GM11168 (cell line): ENCODE measurements around the gene COG7.
"Not testable (repeated sequence)": the region's sequence is repeated elsewhere in the genome, so short reads cannot be mapped to it uniquely, and the experiment has no call there.

Source experiments
- in situ Hi-C: fragments of 300-500 bp; cut with MboI; formaldehyde crosslinking; loops from one replicate; pipeline ENCODE4 v1.12.0; 2022; ENCODE audit warnings: low sequenced_read_pairs; ENCODE audit not compliant: unreplicated experiment

Gene COG7

GRCh38 chr16:23416816-23417215 is 36.2 kb downstream of the COG7 start:
- in situ Hi-C loops, result no loop called here

DNA sequence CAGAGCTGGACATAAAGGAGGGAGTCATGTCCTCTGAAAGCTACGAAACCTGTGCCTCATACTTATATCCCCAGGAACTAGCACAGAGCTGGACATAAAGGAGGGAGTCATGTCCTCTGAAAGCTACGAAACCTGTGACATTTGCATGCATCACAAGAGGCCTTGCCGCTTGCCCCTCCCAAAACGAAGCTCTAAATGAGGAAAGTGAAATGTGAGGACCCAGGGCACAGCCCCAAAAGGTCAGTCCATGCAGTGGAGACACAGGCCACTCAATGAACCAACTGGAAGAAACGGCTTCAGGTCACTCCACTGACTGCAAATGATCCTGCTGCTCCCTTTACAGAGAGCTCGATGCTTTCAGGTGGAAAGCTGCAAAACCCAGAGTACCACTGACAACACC is 38.3 kb downstream of the COG7 start:
- in situ Hi-C loops, result no loop called here

DNA sequence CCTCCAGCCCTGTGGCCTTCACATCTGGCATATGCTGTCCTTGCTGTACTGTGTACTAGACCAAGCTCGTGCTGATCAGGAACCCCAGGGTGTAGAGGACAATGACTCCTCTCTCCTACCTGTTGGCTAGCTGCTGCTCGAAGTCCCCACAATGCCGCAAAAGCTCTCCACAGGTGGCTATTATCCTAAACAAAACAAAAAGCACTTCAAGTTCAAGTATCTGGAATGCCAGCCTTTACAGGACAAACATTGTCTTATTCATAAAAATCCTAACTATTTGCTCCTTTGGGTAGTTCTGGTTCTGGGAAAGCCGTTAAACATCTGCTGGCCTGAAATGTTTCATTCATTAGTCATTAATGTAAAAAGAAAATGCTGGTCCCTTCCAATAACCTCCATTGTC is 42.8 kb downstream of the COG7 start:
- in situ Hi-C loops, result no loop called here

DNA sequence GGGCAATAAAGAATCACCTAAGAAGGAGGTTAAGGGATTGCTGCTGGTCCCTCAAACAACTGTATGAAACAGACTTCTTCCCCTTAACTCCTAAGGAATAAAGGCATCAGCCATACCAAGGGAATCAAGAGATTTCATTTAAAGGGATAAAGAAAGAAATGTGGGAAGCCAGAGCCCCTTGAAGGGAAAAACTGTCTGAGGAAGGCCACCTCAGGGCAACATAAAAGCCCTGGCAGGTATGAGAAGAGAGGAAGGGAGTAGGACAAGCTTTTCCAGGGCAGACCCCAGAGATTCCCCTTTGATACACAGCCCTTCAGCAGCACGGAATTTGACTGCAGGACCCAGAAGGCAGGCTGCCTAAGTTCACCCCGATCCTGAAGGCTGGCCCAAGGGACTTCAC is 43.5 kb downstream of the COG7 start:
- in situ Hi-C loops, result no loop called here

- in situ Hi-C loops, result no loop called here
Measured at GRCh38 chr16:23408823-23409298, 44.1 kb downstream of the COG7 start.

DNA sequence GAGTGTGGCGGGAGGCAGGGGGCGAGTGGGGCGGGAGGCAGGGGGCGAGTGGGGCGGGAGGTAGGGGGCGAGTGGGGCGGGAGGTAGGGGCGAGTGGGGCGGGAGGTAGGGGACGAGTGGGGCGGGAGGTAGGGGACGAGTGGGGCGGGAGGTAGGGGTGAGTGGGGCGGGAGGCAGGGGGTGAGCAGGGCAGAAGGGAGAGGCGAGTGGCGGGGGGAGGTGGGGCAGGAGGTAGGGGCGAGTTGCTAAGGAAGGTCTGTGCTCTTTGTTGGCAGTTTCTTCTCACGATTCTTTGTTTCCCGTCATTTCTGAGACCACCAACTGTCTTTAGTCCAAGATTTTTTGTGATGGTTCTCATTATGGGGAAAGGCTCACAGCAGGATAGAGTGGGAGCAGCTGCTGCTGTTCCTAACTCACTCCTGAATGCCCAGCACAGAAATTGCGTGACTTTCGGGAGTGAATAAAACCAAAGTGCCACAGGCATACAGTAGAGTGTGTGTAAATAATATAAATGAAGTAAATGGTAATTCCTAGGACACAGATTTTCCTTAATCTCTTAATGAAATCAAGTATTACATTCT is 44.7 kb downstream of the COG7 start:
- in situ Hi-C loops, result no loop called here

GRCh38 chr16:23407436-23408127 is 45.4 kb downstream of the COG7 start:
- in situ Hi-C loops, result no loop called here

- in situ Hi-C loops, result no loop called here
Measured at GRCh38 chr16:23406546-23407240, 46.3 kb downstream of the COG7 start.

DNA sequence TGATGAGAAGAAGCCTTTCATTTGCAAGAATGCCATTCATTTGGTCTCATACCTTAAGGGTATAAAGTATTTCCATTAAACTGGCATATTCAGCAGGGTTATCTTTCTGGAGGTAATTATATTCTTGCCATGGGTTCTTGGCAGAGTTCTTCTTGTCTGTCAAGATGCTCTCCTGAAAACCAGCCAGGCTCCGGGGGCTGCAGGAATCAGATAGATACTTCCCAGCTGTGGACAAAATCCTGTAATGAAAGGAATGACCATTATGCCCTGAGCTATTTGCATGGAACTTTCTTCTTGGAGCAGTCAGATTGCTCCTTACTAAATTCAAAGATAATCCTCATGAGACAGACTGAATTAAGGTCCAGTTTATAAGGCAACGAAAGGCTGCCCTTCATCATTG is 47.0 kb downstream of the COG7 start:
- in situ Hi-C loops, result no loop called here

GRCh38 chr16:23403547-23403946 is 49.4 kb downstream of the COG7 start:
- in situ Hi-C loops, result no loop called here

DNA sequence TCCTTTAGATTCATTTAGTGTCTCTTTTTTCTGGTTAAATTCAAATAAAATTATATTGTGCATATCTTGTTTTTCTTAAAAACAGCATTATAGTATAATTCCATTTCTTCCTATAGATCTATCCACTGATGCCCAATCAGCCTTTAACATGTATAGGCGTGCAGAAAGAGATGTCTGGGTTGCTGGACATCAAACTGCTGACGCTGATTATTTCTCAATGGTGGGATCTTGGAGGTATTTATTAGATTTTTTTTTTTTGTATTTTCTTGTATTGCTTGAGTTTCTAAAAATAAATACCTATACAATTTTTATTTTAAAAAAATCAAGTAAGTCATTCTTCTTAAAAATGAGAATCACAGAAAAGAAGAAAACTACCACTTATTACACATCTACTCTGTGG is 50.9 kb downstream of the COG7 start:
- in situ Hi-C loops, result no loop called here

GRCh38 chr16:23401139-23401538 is 51.9 kb downstream of the COG7 start:
- in situ Hi-C loops, result no loop called here

DNA sequence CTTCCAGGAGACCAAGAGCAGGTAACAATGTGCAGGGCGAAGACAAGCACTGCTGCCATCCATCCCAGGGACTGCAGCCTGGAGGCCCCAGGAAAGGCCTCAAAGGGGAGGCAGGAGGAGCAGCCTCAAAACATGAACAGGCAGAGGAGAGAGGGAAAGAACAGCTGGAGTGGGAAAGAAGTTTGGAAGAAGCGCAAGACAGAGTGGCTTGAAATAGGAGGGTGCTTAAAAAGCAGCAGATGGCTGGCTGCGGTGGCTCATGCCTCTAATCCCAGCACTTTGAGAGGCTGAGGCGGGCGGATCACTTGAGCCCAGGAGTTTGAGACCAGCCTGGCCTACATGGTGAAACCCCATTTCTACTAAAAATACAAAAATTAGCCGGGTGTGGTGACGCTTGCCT is 52.5 kb downstream of the COG7 start:
- in situ Hi-C loops, result not testable (repeated sequence)

DNA sequence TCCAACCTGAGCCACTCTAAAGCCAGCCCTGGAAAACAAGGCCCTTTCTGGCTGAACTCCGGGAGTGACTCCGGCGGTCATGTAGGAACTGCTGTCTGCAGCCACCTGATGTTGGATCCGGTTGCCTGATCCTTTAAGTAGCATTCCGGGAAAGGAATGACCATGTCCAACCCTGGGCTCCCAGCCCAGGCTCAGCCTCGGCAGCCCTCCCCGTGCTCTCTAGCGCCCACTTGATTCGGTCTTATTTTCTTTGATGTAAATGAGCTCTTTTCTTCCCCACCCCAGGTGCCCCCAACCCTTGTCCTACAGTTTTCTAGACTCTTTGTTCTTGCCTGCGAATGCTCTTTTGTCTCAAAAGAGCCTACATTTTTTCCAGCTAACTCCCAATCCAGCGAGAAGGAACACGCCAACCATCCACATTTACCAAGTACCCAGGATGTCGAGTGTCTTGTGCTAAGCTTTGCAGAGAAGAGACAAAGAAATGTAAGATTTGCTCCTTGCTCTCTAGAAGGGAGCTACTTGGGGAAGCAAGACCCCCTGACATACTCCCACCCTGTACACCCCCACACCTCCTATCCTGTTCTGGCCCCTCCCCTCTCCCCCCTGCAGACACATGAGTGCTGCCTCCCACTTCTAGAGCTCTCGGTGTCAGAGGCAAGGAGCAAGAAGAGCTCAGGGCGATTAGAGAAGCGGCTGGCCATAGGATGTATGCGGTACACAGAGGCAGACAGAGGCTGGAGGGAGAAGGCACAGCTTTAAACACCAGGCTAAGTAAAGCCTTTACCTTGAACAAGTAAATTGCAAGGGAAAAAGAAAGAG is 53.8 kb downstream of the COG7 start:
- in situ Hi-C loops, result no loop called here

- in situ Hi-C loops, result no loop called here
Measured at GRCh38 chr16:23397464-23397863, 55.5 kb downstream of the COG7 start.

DNA sequence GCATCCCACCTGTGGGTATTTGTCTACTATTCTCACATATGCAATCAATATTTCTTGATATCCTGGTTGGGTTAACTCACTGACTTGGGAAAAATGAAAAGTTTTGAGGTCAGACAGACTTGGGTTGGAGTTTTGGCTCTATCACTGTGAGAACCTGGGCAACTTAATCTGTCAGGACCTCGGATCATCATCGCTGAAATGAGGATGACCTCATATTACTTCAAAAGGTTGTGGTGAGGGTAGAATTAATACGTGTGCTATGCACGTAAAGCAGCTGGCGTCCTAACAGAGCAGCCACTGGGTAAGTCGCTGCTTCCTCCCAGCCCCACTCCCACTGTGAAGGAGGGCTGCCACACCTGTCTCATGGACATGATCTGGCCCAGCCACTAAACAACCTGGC is 57.3 kb downstream of the COG7 start:
- in situ Hi-C loops, result no loop called here

GRCh38 chr16:23394141-23394831 is 58.7 kb downstream of the COG7 start:
- in situ Hi-C loops, result no loop called here

DNA sequence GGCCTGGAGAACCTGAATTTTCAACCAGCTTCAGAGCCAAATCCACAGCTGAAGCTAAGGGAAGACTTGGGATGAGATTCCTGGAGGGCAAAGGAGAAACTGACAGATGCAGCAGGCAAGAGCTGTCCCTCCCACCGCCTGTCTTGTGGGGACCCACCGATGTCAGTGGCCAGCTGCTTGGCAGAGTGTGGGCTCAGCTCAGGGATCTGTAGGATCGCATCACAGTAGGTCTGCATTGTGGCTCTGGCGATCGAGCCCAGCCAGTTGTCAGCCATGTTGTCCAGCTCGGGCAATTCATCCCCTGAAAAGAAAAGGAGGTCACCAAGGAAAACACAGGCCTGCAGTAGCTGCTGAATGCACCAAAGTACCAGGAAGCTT is 60.8 kb downstream of the COG7 start:
- in situ Hi-C loops, result no loop called here

GRCh38 chr16:23391381-23392222 is 61.4 kb downstream of the COG7 start:
- in situ Hi-C loops, result no loop called here
